ENCODE data around the gene DFFB. TPM values are rescaled to one million over a fixed set of nuclear protein-coding genes. Genes with fewer than 3 reads are reported as not detected.

DFFB gene
- total RNA-seq, 1 donor from 2014 or later: 15.8 TPM

Other genes with a start within 250 kb of the DFFB start
- gene MEGF6, start 246.0 kb upstream of the DFFB start, total RNA-seq: 1.2 and 2.1 TPM in 2 replicates
- gene TPRG1L, start 232.5 kb upstream of the DFFB start, total RNA-seq: 10.3 and 12.5 TPM in 2 replicates
- gene WRAP73, start 207.4 kb upstream of the DFFB start, total RNA-seq: 44.9 and 45.5 TPM in 2 replicates
- gene TP73, start 205.0 kb upstream of the DFFB start, total RNA-seq: 1.4 and 1.5 TPM in 2 replicates
- not detected in 2 replicates for gene CCDC27, start 105.0 kb upstream of the DFFB start, total RNA-seq
- gene SMIM1, start 84.7 kb upstream of the DFFB start, total RNA-seq: 1.0 and 1.2 TPM in 2 replicates
- 45.2 and 50.1 TPM in 2 replicates for gene LRRC47, start 61.0 kb upstream of the DFFB start, total RNA-seq
- gene CEP104, start 265 bp upstream of the DFFB start, total RNA-seq: 43.4 and 55.5 TPM in 2 replicates
- 45.1 TPM in 2 replicates for gene C1orf174, start 42.8 kb downstream of the DFFB start, total RNA-seq